GM11168 (cell line): ENCODE results near the gene ACBD3.

ENCODE experiments used
- in situ Hi-C: fragments of 300-500 bp; cut with MboI; formaldehyde crosslinking; loops from one replicate; pipeline ENCODE4 v1.12.0; 2022; ENCODE audit warnings: low sequenced_read_pairs; ENCODE audit not compliant: unreplicated experiment

Gene ACBD3

DNA sequence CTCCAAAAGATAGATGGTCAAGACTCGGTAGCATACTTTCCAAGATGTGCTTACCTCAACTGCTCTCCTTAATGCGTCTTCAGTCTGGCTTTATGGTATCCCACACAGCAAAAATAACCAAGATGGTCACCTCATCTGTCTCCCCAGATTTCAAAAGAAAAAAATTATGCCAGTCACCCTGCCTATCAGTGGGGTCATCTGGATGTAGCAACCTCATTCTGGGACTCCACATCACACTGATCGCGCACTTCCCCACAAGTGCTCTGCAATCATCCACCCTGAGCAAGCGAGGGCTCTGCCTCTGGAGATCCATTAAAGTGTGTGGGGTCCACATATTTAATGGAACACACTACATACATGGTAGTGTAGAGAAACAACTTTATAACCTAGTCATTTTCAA is 42.5 kb downstream of the ACBD3 start:
- in situ Hi-C loops, result no loop called here

DNA sequence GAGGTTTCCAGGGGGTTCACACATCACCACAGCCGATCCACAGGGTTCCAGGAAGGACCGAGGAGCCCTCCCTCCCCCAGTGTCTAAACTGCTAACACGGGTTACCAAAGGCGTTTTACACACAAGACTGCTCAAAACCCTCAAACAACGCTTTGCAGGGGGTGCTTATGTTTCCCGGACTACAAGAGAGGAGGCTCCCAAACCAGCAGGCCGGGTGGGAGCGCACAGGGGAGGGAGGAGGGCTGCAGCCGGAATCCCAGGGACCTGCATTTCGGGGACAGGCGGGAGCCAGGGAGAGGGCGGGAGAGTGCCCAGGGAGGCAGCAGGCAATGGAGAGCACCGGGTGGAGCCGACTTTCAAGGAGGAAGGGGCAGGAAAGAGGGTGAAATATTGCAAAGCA is 50.8 kb downstream of the ACBD3 start:
- in situ Hi-C loops, result no loop called here

DNA sequence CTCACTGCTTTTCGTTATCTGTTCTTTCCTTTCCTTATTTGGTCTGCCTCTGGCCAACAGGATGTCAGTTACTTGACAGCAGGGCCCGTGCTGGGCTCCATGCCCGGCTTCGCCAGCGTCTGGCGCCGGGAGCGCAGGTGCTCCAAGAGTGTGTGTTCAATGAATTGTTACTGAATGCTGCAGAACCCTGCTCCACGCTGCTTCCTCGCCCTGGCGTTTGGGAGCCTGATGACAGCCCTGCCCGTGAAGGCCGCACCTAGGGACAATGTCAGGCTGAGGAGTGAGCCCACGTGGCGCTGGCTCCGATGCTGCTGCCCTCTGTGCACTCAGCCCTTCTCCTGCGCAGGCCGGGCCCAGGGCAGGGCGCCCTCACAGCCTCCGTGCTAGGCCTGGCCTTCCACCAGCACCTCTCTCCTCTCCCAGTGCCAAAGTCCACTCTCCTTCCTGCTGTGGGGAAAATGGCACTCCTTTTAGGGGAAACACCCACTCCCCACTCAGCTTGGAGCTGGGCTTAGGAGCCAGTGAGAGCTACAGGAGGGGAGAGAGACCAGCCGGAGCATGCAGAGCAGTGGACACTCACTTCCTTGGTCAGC is 51.4 kb downstream of the ACBD3 start:
- in situ Hi-C loops, result no loop called here

DNA sequence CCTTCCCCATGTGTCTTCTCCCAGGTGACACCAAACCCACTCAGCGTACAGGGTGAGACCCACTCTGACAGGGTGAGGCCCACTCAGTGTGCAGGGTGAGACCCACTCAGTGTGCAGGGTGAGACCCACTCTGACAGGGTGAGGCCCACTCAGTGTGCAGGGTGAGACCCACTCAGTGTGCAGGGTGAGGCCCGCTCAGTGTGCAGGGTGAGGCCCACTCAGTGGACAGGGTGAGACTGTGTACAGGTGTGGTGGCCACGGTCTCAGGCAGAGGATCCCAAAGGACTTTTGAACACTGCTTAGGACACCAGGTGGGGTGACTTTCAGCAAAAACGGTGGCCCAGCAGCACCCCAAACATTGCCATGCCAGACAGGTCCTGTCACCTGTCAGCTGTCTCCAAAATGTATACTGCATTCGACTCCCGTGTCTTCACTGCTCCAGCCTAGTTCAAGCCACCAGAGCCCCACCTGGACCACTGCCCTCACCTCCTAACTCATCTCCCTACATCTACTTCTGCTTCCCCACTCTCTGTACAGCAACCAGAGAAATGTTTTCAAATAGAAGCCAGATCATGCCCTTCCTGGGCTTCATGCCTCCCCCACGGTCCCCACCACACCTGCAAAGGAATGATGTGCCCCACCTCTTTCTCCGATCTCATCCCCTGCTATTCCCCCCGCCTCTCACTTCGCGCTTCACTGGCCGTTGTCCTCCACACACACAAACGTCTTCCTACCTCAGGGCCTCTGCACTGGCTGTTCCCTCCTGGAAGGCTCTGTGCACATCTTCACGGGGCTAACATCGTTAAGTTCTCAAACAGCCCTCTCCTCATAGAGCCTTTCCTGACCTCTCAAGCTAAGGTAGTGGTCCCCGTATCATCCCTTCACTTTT is 52.1 kb downstream of the ACBD3 start:
- in situ Hi-C loops, result loop anchor here (5.0 kb wide), 1 partner anchor 53 kb away; the partner anchor contains the start of gene ACBD3

DNA sequence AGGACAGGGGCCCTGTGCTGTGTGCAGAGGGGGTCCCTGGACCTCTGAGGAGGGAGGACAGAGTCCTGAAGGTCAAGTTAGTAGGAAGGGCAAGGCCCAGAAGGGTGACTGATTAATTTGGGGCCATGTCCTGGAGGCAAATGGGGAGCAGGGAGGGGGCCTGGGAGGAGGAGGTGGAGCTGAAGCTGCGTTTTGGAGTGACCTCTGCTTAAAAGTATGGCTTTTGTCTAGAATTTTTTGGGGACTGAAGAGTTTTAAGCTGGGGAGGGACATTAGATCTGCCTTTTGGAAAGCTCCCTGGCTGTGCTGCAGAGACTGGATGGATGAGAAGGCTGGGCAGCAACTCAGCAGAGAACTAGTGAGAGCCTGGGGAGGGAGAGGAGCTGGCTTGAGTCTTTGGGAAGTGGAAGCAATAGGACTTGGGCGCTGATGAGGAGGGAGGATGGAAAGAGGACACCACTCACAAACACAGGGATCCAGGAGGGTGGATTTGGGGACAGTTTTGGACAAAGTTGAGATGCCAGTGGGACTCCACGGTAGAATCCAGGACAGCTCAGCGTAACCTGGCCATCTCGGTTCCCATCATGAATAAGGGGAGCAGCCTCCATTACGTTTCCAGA is 52.9 kb downstream of the ACBD3 start:
- in situ Hi-C loops, result loop anchor here (5.0 kb wide), 1 partner anchor 54 kb away; the partner anchor contains the start of gene ACBD3

DNA sequence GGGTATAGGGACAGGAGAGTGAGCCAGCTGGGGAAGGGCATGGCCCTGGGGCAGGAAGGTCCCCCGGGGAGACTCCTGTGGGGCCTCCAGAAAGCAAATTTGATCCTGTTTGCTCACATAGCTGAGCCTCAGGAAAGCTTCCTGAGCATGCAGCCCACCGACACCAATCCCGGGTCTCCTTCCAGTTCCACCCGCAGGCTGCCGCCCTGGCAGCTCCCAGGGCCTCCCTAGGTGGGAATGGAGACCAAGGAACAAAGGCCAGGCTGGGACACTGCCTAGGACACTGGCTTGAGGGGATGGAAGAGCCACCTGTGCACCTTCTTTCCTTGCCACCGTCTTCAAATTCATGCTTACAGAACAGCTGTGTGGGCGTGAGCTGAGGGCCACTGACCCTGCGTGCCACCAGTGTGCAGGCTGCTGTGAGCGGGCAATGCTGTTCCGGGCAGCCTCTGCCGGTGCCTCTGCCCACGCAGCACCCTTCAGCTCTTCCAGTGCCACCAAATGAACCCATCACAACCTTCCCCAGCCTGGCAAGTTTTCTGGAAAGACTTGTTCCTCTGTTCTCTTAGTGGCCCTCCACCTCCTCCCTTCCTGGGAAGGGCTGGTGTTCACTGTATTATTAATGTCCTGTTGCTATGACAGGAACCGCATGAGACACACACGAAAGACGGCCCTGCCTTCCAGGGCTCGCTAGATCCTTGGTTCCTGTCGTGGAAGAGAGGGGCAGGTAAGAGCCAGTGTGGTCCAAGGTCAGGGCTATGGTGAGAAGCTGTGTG is 53.6 kb downstream of the ACBD3 start:
- in situ Hi-C loops, result loop anchor here (5.0 kb wide), 1 partner anchor 54 kb away; the partner anchor contains the start of gene ACBD3

DNA sequence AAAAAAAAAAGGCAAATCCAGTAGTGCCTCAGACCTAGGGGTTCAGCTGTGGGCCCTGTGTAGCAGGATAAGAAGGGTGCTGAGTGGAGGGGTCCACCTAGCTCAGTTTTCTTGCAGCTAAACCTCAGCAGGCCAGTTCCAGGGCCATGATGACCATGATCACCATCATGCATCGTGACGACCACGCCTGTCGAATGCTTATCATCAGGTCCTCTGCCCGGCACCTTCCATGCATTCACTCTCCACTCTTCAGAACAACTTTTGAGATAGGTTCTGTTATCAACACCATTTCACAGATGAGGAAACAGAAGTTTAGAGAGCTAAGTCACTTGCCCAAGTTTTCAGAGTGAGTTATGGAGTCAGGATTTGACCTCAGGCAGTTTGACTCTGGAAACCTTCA is 54.9 kb downstream of the ACBD3 start:
- in situ Hi-C loops, result loop anchor here (5.0 kb wide), 1 partner anchor 56 kb away; the partner anchor contains the start of gene ACBD3

DNA sequence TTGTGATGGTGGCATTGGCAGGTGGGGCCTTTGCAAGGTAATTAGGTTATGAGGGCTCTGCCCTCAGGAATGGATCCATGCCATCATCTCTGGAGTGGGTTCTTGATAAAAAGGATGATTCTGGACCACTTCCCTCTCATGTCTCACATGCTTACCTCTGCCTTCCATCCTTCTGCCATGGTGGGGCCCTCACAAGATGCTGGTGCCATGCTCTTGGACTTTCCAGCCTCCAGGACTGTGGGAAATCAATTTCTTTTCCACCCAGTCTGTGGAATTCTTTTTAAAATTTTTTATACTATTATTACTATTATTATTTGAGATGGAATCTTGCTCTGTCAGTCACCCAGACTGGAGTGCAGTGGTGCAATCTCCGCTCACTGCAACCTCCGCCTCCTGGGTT is 57.3 kb downstream of the ACBD3 start:
- in situ Hi-C loops, result no loop called here

DNA sequence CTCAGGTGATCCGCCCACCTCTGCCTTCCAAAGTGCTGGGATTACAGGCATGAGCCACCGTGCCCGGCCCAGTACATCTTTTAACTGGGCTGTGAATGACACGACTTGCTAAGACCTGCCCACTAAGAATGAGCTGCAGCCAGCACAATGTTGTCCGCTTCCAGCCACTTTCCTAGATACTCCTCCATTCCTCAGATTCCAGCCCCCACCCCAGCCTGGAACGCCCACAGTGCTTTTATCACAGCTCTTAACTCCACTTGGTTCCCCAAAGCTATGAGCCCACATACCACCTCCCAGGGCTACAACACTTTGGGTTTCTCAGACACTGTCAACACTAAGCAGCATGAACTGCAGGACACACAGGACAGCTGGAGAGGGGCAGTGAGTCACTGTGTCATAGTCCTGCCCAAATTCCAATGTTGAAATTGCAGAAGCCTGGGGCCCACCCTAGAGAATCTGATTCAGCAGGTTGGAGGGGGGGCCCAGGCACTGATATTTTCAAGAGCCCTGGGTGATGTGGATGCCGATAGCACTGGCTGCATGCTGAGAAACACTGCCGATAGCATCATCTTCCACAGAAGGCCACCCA is 58.0 kb downstream of the ACBD3 start:
- in situ Hi-C loops, result no loop called here

DNA sequence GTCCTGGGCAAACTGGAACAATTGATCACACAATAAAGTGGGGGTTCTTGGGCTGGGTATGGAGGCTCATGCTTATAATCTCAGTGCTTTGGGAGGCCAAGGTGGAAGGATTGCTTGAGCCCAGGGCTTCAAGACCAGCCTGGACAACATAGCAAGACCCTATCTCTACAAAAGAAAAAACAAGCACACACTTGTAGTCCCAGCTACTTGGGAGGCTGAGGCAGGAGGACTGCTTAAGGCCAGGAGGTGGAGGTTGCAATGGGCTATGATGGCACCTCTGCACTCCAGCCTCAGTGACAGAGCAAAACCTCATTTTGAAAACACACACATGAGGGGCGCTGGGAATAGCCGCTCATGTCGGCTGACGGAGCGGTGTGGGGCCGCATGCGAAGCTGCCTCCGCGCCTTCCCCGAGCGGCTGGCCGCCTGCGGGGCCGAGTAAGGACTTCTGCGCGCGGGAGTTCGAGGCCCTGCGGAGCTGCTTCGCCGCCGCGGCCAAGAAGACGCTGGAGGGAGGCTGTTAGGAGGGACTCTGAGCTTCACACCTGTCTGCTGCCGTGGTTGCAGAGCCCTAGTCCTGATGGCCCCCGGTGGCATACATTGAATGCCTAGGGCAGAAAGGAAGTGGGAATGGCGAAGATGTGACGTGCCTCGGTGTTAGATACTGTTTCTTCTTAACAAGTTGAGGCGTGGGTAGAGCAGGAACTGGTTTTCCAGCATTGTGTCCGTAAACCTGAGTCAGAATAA is 59.5 kb downstream of the ACBD3 start:
- in situ Hi-C loops, result no loop called here

DNA sequence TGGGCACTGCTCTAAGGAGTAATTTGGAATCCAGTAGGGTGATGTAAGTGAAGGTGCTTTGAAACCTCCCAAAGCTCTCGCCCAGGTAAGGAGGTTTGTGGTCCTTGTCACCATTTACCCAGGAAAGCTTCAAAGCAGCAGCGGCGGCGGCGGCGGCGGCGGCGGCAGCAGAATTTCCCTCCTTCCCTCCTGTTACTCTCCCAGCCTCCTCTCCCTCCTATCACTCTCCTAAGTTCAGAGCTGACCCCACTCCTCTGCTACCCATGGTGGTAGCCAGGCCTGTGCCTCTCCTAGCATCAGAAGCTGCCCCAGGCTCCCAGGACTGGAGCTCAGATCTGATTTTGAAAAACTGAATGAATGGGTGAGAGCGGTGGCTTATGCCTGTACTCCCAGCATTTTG is 60.7 kb downstream of the ACBD3 start:
- in situ Hi-C loops, result no loop called here

DNA sequence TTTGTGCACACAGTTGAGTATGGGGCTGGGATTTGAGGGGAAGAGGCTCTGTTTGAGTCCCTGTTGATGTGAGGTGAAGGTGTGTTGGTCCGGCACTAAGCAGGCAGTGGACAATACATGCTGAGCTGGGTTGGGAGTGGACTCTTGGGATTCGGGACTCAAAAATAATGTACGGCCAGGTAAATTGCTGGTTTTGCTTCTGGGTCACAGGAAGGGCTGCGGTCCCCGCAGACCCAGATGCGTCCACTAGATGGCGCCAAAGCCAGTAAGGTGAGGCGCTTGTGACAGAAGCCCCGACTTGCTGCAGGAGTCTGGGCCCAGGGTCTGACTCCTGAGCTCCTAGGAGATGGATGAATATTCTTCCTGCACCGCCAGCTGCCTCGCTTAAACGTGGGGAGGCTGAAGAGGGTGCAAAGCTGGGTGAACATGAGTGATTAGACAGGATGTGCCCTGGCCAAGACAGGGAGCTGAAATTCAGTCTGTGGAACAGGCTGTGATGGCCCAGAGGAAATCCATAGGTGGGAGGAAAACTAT is 61.4 kb downstream of the ACBD3 start:
- in situ Hi-C loops, result no loop called here

DNA sequence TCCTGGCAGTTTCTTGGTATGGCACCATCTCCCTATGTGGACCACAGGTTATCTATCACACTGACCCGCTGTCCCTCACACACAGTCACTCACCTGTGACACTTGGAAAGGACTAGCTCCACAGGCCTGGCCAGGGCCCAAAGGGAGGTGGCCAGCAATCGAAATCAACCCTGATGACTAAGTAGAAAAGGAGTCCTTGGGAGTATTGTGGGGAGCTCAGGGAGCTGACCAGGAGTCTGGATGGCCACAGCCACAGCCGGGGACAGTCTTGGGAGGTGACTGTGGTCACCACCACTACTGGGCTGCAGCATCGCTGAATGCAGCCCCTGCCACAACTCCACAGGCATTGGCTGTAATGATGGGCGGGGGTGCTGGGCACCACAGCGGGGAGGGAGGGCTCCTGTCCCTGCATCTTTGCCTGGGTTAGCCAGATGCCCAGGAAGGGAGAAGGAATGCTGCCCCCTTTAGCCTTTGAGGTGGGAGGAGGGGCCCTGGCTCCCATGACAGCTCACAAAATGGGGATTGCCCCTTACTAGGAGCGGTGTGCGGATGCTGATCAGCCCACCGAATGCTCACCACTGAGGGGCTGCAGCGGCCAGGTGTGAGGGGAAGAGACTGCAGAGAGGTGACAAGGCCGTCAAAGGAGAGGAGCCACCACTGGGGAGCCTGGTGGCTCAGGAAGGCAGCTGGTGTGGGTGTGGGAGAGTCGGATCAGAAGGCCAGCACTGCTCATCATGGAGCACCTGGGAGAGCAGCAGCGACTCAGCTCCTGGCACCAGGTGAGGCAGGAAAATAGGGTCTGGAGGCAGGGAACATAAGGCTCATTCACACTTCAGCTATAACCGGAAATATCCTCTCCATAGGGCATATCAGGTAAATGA is 62.7 kb downstream of the ACBD3 start:
- in situ Hi-C loops, result no loop called here

DNA sequence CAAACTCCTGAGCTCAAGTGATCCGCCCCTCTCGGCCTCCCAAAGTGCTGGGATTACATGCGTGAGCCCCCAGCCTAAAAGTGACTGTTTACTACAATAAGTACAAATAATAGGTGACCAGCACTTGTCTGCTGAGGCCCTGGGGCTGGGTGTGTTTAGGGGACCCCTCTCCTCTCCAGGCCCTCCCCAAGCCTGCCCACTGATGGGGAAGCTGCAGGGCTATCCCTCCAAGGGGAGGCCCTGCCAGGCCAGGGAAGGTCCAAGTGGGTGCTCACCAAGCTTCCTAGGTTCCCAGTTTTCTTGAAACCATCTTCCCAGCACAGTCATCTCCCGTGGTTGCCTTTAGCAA is 63.4 kb downstream of the ACBD3 start:
- in situ Hi-C loops, result no loop called here

DNA sequence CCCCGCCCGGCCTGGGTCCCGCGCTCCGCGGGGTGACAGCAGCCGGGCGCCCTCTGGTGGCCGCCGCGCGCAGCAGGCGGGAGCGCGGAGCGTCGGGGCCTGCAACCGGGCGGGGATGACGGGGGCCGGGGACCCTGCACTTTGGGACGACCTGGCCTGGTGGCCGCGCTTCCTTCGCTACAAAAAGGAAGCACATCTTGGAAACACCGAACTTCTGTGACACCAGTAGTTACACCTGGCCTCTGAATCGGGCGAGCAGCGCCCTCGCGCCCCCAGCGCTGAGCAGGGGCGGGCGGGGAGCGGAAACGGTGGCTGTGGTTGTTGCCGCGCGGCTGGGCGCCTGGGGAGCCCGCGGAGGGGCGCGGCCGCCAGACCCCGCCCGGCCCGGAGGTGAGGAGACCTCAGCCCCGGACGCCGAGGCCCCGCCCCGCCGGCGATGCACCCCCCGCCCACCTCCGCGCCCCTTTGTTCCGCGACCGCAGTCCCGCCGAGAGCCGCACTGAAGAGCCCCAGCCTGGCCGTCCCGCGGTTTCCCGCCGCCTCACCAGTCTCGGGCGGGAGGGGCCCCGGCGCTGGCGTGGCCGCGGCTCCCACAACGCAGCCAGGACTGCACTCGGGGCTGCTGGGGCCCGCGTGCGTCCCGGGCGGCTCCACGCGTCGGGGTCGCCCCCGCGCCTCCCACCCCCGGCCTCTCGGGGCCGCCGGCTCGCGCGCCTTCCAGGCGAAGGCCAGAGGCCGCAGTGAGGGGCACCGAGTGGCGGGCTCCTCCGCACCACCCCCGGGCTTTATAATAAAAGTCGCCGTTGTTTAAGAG is 64.7 kb downstream of the ACBD3 start:
- in situ Hi-C loops, result no loop called here

DNA sequence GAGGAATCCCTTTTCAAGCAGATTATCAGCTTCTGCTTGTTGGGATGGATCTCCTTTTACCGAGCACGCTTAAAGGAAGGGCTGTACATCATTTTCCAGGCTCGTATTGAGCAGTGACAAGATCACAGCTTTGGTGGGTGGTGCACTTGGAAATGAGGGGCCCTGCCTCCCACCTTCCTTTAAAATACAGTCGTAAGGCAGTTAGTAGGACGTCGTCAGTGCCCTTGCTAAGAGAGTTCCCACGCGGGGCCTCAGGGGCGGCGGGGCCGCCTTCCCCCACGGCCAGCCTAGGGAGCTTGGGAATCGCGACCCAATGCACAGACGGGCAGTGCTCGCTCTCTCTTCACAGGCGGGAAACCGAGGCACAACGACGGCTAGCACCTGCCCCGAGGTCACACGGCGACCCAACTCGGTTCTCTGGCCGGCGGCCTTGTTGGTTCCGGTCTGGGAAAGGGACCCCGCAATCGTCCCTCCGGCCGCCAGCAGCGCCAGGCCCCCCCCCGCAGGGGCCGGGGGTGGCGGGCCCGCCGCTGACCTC is 65.4 kb downstream of the ACBD3 start:
- in situ Hi-C loops, result no loop called here

DNA sequence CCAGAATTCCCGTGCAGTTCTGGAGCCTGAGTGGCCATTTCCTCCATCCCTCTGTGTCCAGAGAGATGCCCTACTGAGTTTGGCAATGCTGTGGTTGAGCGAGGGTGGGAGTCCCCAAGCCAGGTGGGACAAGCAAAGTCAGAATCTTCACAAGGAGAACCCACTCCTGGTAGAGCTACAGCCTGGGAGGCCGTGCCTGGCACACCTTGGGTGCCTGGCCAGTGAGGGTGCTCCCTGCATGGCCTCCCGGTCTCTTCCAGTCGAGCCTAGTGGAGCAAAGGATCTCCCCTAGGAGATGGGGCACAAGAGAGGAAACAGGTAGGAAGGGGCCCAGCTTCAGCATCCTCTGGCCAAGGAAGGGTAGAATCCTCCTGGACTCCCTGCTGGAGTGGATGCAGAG is 66.1 kb downstream of the ACBD3 start:
- in situ Hi-C loops, result no loop called here
